Esophagus squamous epithelium (tissue), 5 donors: ENCODE results near the gene OBI1. TPM values are rescaled to one million over a fixed set of nuclear protein-coding genes. Genes with fewer than 3 reads are reported as not detected.

Source experiments
- DNase-seq: peaks from one replicate; lab custom pipeline; 2025; lab: John Stamatoyannopoulos, UW
- H3K27ac ChIP-seq, 4 donors: fragments of 200-600 bp; sonication (generic); one replicate each; pipeline ENCODE4 v1.5.1; 2016 to 2019; ENCODE audit warnings: mild to moderate bottlenecking in 1 of 4
- H3K27me3 ChIP-seq, 4 donors: fragments of 200-600 bp; sonication (generic); 1 replicate in 3 of 4; 2 replicates in 1 of 4; pipeline versions ENCODE4 v1.5.1 to v1.6.0; 2017 to 2021; ENCODE audit warnings: antibody characterized with exemption in 1 of 4
- H3K36me3 ChIP-seq, 3 donors: fragments of 200-600 bp; sonication (generic); one replicate each; pipeline ENCODE4 v1.5.1; 2016 to 2019
- H3K4me1 ChIP-seq, 3 donors: fragments of 200-600 bp; sonication (generic); one replicate each; pipeline ENCODE4 v1.5.1; 2017 to 2019
- H3K4me3 ChIP-seq, 4 donors: fragments of 200-600 bp; sonication (generic); 1 replicate in 3 of 4; 2 replicates in 1 of 4; pipeline ENCODE4 v1.5.1; 2016 to 2019; ENCODE audit warnings: mild to moderate bottlenecking in 2 of 4, moderate library complexity in 1 of 4
- H3K9me3 ChIP-seq, 3 donors: fragments of 200-600 bp; sonication (generic); one replicate each; pipeline ENCODE4 v1.5.1; 2016 to 2019
- POLR2A ChIP-seq, 4 donors: fragments of 450-650 bp; IDR thresholded peaks; one replicate each; pipeline ENCODE4 v1.6.1; 2017; ENCODE audit warnings: antibody characterized with exemption in 4 of 4, mild to moderate bottlenecking in 4 of 4, moderate library complexity in 3 of 4
- WGBS, 2 donors: methylation state at CpG; one replicate each; pipeline ENCODE4 v1.1.5; 2018; 5-methylcytosine and 5-hydroxymethylcytosine counted together
- intact Hi-C: fragments of 100-400 bp; cut with DNase I; formaldehyde crosslinking; loops from one replicate; pipeline ENCODE4 v1.15.0; 2022
- total RNA-seq, 4 donors: library from RNA; depleted of rRNA; stranded (reverse); fragments of >200 nt; gene quantifications; one replicate each; pipeline ENCODE4 v1.1.0, GENCODE V29; 2016
- TF ChIP-seq, protein P1 (sequence below), 6 experiments: fragments of 450-650 bp in 4 of 6; fragments of 200-600 bp in 2 of 6; sonication (generic) in 2 of 6; IDR thresholded peaks; one replicate each; pipeline ENCODE4 v1.5.1; 2016 to 2019; ENCODE audit warnings: antibody characterized with exemption in 6 of 6, mild to moderate bottlenecking in 4 of 6, moderate library complexity in 4 of 6
- donor health status: DM: yes; HTN: yes; CAD: no.

The OBI1 gene
- total RNA-seq, 4 donors from 2014 or later, result 3.4 to 9.3 (median 7.0) TPM

DNA sequence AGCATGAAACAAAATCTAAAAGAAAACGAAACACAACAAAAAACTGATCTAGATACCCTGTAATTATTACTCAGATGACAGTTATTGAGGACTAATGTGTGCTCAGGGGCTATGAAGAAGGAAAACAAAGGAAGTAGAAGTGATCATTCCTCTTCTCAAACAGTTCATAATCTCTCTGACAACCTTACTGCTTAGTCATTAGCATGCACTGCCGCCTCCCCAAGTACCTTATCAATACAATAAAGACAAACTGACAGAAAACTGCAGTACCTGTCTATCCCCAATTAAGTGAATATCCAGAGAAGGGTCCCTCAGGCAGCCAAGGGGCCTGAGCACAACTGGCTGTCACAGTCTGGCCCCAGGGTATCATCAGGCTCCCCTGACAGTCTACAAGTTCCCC, 33.6 kb downstream of the OBI1 start:
- 79 to 95% methylated on average over 2 of the region's 2 CpGs for WGBS, 2 donors
- intact Hi-C loops, result no loop called here
- H3K4me1 ChIP-seq, result no peaks in the 10 kb centered on the region
- TF ChIP-seq, protein P1, sequence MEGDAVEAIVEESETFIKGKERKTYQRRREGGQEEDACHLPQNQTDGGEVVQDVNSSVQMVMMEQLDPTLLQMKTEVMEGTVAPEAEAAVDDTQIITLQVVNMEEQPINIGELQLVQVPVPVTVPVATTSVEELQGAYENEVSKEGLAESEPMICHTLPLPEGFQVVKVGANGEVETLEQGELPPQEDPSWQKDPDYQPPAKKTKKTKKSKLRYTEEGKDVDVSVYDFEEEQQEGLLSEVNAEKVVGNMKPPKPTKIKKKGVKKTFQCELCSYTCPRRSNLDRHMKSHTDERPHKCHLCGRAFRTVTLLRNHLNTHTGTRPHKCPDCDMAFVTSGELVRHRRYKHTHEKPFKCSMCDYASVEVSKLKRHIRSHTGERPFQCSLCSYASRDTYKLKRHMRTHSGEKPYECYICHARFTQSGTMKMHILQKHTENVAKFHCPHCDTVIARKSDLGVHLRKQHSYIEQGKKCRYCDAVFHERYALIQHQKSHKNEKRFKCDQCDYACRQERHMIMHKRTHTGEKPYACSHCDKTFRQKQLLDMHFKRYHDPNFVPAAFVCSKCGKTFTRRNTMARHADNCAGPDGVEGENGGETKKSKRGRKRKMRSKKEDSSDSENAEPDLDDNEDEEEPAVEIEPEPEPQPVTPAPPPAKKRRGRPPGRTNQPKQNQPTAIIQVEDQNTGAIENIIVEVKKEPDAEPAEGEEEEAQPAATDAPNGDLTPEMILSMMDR (IDR thresholded peaks at IDR 0.05), result no peak
- no peak for TF ChIP-seq POLR2A (IDR thresholded peaks at IDR 0.05)
- H3K9me3 ChIP-seq, result no peaks in the 10 kb centered on the region
- H3K27ac ChIP-seq, result no peak overlapping the region
- peaks cover 0 to 56% (median 0%) of the 10 kb centered on the region in 3 donors for H3K36me3 ChIP-seq
- H3K27me3 ChIP-seq, result no peaks in the 10 kb centered on the region
- DNase-seq, result no peak
- H3K4me3 ChIP-seq, result no peak overlapping the region

DNA sequence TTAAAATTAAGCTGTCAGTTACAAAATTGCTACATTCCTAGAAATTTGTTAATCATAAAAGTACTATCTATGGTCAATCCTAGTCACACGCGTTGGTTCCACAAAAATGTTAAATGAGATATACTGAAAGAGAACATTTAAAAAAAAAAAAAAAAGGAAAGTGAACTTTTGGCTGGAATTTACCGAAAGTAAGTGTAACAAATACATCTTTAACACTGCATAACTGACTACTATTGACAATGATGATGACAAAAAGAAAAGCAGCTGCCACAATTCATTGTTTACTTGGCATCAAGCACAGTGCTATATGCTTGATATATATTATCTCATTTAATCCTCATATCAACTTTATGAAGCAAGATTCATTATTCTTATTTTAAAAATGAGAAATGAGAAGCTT, 35.8 kb downstream of the OBI1 start:
- WGBS, 2 donors, result 94 to 99% methylated on average over 3 of the region's 3 CpGs
- intact Hi-C loops, result no loop called here
- no peak for TF ChIP-seq POLR2A (IDR thresholded peaks at IDR 0.05)
- TF ChIP-seq, protein P1 (IDR thresholded peaks at IDR 0.05), result no peak
- H3K4me1 ChIP-seq, result no peaks in the 10 kb centered on the region
- no peak for DNase-seq
- peaks cover 0 to 35% (median 0%) of the 10 kb centered on the region in 3 donors for H3K36me3 ChIP-seq
- no peaks in the 10 kb centered on the region for H3K9me3 ChIP-seq
- no peaks in the 10 kb centered on the region for H3K27me3 ChIP-seq
- no peak overlapping the region for H3K27ac ChIP-seq
- no peak overlapping the region for H3K4me3 ChIP-seq

DNA sequence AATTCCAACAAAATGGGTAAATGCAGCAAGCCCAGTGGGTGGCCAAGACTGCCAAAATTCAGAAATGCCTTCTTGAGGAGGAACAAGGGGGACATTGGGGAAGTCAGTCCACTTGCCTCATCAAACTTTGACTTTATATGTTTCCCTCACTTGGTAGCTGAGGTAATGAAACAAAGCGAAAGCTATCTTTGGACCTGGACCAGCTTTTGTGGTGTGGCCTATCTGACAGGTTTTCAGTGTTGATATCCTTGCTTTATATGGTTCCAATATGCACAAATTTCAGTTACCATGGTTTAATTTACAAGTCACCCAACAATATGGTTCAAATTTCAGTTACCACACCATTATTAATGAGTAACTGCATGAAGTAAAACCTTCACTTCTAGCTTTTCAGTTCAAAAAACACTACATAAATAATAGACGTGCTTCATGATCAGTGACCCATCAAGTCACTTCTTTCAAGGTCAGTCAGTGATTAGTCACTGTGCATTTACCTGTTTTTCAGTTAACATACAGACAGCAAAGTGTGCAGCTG, 38.0 kb downstream of the OBI1 start:
- WGBS, 2 donors, result 82 to 97% methylated on average over 2 of the region's 2 CpGs
- Histone ChIP-seq H3K4me1 (no peaks in the 10 kb centered on the region), H3K27me3 (no peaks in the 10 kb centered on the region), H3K27ac (no peak overlapping the region), H3K36me3 (peaks cover 0 to 36% (median 5%) of the 10 kb centered on the region in 3 donors), H3K9me3 (no peaks in the 10 kb centered on the region), H3K4me3 (no peak overlapping the region)
- TF ChIP-seq, protein P1 (IDR thresholded peaks at IDR 0.05), result no peak
- TF ChIP-seq POLR2A (IDR thresholded peaks at IDR 0.05), result no peak
- intact Hi-C loops, result no loop called here
- DNase-seq, result no peak

DNA sequence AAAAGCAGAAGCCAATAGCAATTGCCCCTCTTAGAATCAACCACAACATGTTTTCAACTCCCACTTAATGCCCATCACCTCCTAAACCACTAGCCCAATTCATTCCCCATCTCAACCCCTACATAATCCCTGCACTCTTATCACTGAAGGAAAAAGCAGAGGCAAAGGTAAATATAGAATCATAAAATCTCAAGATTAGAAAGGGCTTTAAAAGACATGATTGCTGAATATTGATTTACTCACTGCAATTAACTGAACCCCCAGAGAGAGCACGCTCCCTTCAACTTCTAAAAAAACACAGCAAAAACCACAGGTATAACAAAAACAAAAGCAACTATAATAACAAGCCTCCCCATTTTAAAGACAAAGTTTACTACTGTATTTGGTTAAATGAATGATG, 40.5 kb downstream of the OBI1 start:
- Histone ChIP-seq H3K9me3 (no peaks in the 10 kb centered on the region), H3K4me1 (no peaks in the 10 kb centered on the region), H3K27me3 (peaks cover 0 to 4% (median 0%) of the 10 kb centered on the region in 4 donors), H3K27ac (no peak overlapping the region), H3K4me3 (no peak overlapping the region), H3K36me3 (peaks cover 0 to 39% (median 5%) of the 10 kb centered on the region in 3 donors)
- TF ChIP-seq, protein P1 (IDR thresholded peaks at IDR 0.05), result no peak
- no peak for TF ChIP-seq POLR2A (IDR thresholded peaks at IDR 0.05)
- WGBS, 2 donors, result 93 to 100% methylated on average over 1 of the region's 1 CpG
- DNase-seq, result no peak
- intact Hi-C loops, result no loop called here

DNA sequence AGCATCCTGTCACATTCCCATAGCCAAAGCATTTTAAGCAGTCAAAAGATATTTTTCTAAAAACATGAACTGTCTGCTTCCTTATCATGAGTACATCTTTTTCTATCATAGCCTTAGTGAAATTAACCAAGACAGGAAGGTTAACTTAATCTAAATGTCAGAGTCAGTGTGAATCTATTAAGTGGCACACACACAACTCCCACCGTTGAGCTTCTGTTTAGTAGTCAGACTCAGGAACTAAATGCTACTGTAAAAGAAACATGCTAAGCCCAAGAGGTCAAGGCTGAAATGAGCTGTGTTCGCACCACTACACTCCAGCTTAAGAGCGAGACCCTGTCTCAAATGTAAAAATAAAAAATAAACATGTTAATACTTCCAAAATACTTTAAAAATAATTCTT, 47.9 kb downstream of the OBI1 start:
- WGBS, 2 donors, result 64% methylated on average over 3 of the region's 3 CpGs
- no peak for DNase-seq
- no peaks in the 10 kb centered on the region for H3K9me3 ChIP-seq
- H3K27ac ChIP-seq, result no peak overlapping the region
- TF ChIP-seq POLR2A (IDR thresholded peaks at IDR 0.05), result no peak
- TF ChIP-seq, protein P1 (IDR thresholded peaks at IDR 0.05), result no peak
- no peak overlapping the region for H3K4me3 ChIP-seq
- peaks cover 0 to 16% (median 0%) of the 10 kb centered on the region in 3 donors for H3K36me3 ChIP-seq
- H3K4me1 ChIP-seq, result peaks cover 20 to 41% (median 22%) of the 10 kb centered on the region in 3 donors
- peaks cover 9 to 63% (median 34%) of the 10 kb centered on the region in 4 donors for H3K27me3 ChIP-seq
- intact Hi-C loops, result no loop called here
